Inferior parietal cortex (tissue), 1 donor: ENCODE data around the gene BCL2L1.
"Not testable (repeated sequence)": the region's sequence is repeated elsewhere in the genome, so short reads cannot be mapped to it uniquely, and the experiment has no call there.

Experiments used
- DNase-seq: peaks from one replicate; pipeline ENCODE4 v3.0.0-alpha.2; 2016; ENCODE audit errors: extremely low spot score

Gene BCL2L1

DNA sequence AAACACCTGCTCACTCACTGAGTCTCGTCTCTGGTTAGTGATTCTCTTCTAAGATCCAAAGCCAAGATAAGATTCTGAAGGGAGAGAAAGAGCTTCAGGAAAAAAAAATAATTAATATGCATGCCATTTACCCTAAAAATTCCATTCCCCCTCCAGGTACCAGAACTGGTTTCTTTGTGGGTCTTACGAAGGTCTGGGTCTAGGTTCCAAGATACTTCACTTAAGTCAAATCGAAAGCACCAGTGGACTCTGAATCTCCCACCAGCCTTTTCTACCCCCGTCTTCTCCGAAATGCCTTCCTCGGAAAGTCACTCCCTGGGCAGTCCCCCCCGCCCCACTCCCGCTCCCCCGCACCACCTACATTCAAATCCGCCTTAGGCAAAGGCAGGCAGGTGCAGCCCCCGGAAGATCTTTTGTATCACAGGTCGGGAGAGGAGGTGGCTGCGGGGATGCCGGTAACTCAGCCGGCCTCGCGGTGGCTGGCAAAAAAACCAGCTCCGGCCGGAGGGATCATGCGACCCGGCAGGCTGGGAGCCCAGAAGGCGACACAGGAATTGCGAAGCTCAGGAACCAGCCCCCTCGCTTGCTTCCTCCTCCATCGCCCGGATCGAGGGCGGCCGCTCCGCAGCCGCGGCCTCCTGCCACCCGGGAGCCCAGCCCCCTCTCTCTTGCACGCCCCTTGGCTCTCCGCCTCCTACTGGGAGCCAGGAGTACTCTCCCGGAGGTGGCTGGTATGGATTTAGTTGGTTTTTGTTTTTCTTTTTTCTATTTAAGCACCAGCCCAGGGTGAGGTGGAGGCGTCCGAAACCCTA lies at the start of gene BCL2L1:
Gene BCL2L1, minus strand, starts transcription at position 612 of the 812 bp plus-strand sequence. CDS start 650 bp downstream, outside the sequence.
- peak; percentile 85 for DNase-seq

DNA sequence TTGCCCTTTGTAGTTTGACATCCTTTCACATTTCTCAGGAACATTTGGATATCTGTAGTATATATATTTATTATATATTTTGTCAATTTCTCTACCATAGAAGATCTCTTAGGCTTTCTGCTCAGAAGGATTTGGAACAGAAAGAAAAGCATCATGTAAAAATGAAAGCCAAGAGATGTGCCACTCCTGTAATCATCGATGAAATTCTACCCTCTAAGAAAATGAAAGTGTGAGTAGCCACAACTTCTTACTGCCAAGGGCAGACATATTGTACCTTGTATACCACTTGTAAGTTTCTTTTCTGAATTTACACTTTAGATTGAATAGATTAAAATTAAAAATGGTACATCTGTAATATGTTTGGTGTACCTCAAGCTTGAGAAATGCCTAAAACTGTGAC lies 47.6 kb upstream of the BCL2L1 start:
- DNase-seq: no peak

DNA sequence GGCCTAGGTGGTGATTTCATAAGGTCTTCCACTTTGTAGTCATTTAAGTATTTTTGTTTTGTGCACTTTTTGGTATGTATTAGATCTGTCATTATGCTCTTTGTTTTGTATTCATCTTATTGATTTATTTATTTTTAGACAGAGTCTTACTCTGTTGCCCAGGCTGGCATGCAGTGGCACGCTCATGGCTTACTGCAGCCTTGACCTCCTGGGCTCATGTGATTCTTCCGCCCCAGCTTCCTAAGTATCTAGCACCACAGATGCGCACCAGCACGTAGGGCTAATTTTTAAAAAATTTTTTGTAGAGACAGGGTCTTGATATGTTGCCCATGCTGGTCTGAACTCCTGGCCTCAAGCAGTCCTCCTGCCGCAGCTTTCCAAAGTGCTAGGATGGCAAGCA lies 47.0 kb upstream of the BCL2L1 start:
- DNase-seq: no peak

DNA sequence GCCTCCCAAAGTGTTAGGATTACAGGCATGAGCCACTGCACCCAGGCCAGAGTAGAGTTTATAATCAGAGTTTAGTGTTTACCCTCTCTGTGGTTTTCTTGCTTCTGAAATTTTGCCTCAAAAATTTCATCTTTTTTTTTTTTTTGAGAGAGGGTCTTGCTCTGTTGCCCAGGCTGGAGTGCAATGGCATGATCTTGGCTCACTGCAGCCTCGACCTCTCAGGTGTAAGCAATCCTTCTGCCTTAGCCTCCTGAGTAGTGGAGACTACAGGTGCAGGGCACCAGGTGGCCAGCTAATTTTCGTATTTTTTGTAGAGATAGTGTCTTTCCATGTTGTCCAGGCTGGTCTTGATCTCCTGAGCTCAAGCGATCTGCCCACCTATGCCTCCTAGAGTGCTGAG lies 45.1 kb upstream of the BCL2L1 start:
- no peak for DNase-seq

DNA sequence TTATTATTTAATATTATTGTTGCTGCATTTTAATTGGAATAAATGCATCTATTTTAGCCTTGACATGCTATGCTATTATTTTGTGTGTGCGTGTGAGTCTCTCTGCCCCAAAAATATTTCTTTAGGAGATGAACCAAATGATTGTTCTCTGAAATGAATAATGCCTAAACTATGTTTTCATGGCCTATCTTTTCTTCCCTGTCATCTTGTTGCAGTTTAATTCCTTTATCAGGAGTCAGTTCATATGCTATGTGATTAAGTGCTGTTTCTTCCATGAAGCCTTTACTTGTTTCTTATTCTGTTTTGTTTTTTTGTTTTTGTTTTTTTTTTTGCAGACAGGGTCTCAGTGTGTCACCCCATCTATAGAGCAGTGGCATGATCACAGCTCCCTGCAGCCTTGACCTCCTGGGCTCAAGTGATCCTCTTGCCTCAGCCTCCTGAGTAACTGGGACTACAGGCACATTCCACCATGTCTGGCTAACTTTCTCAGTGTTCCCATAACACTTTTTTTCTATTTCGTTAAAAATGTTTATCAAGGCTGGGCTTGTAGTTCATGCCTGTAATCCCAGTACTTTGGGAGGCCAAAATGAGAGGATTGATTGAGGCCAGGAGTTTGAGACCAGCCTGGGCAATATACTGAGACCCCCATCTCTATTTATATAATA lies 42.1 kb upstream of the BCL2L1 start:
- no peak for DNase-seq

DNA sequence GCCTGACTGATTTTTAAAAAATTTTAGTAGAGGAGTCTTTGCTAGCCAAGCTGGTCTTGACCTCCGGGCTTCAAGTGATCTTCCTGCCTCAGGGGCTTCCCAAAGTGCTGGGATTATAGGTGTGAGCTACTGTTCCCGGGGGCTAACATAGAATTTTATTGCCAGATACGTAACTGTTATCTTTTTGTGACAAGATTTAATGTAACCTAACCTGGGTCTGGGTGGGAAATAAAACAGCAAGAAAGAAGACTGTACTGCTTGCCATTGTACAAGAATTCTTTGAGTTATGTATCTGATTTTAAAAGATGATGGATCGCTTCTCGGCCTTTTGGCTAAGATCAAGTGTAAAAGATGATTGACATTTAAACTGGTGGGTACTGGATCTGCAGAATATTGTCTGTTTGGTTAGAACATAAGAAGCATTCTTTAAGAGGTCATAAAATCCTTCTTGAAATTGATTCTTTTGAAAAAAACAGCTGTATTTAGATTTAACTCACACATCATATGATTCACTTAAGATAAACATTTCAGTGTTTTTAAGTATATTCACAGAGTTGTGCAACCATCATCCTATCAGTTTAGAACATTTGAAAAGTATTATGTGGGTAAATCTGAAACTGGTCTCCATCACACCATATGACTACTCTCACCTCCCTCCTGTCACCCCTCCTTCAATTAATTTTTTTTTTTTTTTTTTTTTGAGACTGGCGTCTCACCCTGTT lies 38.0 kb upstream of the BCL2L1 start:
- no peak for DNase-seq

DNA sequence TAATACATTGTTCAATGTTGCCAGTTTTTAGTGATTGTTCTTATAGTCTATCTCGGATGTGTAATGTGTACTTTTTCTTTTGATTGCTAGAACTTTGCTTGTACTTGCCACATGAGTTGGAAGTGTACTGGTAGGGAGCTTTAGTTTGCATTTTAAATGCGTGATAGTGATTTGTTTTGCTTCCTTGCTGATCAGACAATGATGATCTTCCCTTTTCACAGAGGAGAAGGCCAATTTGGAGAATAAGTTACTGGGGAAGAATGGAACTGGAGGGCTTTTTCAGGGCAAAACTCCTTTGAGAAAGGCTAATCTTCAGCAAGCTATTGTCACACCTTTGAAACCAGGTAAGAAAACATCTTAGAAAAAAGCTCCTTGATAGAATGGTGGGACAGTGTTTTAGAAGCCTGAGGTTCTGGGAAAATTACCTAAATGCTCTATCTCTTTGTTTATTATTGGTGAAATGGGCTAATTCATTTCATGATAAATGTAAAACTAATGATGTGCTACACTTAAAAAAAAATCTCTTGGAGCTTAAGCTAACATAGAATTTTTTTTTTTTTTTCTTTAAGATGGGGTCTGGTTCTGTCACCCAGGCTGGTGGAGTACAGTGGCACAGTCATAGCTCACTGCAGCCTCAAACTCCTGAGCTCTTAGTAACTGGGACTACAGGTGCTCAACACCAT lies 37.3 kb upstream of the BCL2L1 start:
- no peak for DNase-seq

DNA sequence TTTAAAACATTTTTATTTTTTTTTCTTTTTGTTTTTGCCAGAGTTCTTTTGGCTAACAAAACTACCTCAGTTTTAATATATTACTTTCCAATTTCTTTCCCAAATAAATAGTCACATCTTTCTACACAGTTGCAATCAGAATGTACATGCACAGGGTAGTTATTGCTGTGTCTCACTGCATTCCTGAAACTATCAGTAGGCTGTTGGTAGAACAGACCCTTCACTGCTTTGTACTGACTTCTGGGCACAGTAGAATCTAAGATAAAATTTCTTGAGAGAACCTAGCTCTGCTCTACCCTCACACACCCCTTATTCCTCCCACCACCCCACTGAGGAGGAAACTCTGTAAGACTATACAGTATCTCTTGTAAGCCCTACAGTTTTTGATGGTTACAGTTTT lies 36.3 kb upstream of the BCL2L1 start:
- DNase-seq: no peak

DNA sequence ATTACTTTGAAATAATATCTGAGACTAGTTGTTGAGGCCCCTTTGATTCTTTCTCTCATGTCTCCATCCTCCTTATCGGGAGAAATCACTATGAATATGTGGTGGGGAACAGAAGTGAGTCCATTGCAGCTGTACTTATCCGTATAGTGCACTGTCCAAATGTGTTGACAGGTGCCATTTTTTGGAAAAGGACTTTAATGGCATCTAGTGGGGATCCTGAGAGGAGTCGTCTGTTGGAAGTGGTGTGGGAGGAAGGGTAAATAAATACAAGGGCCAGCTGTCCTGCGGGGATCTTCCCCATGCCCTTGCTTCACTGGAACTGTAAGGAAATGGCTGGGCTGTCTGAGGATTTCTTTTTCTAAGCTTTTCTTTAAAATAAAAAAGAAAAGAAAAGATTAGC lies 35.9 kb upstream of the BCL2L1 start:
- no peak for DNase-seq

DNA sequence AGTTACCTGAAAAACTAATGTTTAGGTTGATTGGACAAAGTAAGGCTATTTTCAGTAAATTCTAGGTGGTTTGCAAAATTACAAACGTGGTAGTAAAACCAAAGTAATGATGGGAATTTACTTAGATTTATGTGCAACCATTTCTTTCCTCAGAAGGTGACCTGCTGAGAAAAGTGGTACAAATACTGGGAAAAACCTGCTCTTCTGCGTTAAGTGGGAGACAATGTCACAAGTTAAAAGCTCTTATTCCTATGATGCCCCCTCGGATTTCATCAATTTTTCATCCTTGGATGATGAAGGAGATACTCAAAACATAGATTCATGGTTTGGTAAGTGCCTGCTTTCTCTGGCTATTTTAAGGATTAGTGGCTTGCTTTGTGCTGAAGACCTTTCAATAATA lies 34.6 kb upstream of the BCL2L1 start:
- DNase-seq: no peak

DNA sequence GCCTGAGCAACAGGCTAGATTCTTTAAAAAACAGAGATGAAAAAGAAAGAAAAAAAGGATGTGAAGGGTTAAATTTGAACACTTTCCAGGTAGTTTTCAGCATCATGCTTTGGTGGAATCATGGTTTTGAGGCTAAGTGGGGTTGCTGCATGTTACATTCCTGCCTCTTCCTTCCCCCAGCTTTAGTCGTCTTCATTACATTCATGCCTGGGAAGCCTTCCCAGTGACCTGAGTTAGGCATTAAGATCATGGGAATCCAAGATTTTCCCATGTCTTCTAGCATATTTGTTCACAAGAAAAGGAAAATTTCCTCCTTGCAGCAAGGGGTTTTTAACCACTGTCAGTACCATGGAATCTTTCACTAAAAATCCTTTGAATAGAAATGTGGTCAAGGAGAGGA lies 28.5 kb upstream of the BCL2L1 start:
- DNase-seq: no peak

DNA sequence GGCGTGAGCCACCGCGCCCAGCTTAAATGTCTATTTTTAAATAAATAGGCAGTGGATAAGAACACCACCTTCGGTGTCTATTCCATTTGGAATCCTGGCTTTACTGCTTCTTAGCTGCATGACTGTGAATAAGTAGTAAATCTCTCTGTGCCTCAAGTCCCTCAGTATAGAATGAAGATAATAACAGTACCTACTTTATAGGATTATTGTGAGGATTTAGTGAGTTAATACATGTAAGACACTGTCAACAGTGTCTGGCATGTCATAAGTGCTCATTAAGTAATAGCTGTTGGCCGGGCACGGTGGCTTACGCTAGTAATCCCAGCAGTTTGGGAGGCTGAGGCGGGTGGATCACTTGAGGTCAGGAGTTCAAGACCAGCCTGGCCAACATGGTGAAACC lies 26.6 kb upstream of the BCL2L1 start:
- no peak for DNase-seq

DNA sequence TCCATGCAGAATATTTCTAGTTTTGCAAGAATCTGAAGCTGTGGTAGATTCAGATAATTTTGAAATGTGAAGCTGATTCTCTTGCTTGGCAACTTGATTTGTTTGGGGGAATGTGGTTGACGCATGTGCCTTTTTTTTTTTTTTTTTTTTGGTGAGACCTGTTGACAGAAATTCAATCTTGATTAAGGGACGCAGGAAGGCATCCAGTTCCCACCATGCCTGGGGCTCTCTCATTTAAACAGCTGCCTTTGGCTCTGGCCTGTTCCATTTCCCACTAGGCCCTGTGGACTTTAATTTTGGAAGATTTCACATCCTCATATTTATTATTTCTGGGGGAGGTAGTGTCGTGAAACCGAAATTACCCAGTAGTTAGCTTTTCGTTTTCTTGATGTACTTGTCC lies 25.0 kb upstream of the BCL2L1 start:
- no peak for DNase-seq

DNA sequence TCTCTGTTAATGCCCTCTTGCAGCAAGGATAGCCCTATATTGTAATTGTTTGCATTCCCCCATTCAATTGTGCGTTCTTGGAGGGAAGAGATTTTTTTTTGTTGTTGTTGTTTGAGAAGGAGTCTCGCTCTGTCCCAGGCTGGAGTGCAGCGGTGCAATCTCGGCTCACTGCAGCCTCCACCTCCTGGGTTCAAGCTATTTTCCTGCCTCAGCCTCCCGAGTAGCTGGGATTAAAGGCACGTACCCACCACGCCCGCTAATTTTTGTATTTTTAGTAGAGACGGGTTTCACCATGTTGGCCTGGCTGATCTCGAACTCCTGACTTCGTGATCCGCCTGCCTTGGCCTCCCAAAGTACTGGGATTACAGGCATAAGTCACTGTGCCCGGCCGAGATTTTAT lies 24.4 kb upstream of the BCL2L1 start:
- not testable (repeated sequence) for DNase-seq

DNA sequence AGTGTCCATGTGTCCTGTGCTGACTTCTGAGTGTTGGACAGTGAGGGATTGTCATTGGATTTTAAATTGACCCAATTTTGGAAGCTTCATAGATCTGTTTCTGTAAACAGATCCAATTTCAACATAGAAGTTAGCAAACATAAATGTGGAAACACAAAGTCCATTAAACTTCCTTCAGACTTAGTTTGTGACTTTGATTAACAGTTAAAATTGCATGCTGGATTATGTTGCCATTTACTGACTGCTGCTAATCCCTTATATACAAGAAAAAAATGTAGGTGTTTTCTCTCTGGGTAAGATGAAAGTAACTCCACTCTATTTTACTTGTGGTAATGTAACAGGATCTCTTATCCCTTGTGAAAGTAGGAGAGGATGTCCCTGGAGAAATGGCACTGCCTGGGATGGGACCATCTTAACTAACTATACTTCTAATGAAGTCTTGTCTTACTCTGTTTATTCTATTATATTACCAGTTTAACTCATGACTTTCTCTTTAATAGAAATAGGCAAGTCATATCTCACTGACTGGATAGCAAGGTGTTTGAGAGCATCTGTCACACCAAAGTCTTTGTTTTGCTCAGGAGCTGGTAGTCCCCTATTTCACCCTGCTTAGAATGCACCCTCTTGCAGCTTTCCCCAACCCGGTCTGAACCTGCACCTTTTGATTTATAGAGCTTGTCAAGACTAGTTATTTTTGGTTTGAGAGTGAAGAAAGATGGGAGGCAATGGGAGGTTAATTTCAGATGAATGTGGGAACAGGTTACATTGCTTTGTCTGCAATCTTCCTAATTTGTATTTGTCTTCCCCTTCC lies 23.6 kb upstream of the BCL2L1 start:
- no peak for DNase-seq

DNA sequence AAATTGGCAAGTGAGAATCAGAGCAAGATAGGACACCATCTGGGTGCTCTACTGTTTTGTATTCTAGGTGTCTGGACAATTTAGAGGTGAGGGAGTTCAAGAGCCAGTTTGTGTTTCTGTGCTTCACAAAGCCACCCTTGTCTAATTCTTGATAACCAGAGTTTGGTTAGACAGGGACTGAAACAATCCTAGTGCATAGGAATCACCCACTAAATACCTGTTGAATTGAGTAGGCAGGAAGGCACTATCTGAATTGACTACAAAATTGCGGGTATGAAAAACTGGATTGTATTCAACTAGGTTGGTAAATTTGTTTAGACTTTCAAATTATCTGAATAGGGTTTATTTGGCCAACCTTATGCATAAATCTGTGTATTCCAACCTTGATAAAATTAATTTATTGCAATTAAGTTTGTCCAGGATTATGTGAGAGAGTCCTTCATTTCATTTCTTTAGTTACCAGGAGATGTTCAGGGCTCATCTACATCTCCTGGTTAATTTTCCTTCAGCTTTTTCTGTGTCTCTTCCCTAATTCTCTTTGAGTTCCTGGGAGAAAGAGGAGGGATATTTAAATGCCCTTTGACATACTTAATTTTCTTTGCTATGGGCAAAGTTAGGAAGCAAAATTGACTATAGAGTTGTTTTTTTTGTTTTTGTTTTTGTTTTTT lies 18.1 kb upstream of the BCL2L1 start:
- no peak for DNase-seq

DNA sequence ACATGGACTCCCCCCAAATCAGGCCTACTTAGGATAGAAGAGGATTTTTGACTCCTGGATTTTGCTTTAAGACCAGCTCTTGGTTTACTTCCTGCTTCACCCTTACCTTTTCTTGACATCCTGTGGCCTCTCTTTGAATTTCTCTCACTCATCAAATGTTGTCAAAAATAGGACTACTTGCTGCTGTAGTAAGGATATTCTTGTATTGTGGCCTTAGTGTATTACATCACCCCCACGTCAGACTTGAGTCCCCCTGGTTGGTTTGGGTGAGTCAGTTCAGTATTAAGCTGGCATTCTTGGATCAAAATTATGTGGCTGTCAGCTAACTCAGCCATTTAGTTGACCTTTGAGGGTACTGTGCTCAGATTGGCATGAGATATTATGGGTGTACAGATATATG lies 17.5 kb upstream of the BCL2L1 start:
- no peak for DNase-seq

DNA sequence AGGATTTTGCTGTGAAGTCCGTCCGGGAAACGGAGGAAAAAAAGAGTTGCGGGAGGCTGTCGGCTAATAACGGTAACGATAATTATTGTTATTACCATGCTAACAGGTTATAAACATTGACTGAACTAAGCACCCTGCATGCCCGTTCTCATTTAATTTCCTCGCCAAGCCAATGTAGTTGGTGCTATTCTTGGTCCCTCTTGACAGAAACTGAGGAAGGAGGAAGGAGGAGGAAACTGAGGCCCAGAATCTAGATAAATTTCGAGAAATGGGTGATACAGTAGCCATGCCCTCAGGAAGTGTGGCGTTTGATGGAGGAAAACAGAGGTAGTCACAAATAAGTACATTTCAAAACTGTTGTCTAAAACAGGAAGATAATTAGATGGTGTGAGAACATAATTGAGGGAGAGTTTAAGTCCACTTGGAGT lies 16.9 kb upstream of the BCL2L1 start:
- DNase-seq: no peak

DNA sequence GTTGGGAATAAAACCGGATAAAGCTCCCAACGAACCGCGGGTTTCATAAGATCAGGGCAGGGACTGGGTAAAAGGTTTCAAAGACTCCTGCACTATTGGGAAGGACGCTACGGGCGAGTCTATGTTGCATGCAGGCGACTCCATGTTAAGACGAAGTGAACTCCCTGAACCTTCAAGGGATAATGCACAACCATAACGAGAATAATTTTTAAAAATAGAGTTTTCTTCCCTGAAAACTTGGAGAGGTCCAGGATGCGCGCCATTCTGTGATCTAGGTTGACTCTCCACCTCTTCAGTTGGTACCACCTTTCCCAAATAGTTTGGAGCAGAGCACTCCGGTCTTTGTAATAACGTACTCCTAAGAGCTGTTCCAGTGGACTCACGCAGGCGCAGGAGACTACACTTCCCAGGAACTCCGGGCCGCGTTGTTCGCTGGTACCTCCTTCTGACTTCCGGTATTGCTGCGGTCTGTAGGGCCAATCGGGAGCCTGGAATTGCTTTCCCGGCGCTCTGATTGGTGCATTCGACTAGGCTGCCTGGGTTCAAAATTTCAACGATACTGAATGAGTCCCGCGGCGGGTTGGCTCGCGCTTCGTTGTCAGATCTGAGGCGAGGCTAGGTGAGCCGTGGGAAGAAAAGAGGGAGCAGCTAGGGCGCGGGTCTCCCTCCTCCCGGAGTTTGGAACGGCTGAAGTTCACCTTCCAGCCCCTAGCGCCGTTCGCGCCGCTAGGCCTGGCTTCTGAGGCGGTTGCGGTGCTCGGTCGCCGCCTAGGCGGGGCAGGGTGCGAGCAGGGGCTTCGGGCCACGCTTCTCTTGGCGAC lies 16.3 kb upstream of the BCL2L1 start, which contains the start of gene TPX2:
Gene TPX2, plus strand, starts transcription at position 562 of the 821 bp plus-strand sequence. CDS start 18,187 bp downstream, outside the sequence.
- peak; percentile 98 for DNase-seq

DNA sequence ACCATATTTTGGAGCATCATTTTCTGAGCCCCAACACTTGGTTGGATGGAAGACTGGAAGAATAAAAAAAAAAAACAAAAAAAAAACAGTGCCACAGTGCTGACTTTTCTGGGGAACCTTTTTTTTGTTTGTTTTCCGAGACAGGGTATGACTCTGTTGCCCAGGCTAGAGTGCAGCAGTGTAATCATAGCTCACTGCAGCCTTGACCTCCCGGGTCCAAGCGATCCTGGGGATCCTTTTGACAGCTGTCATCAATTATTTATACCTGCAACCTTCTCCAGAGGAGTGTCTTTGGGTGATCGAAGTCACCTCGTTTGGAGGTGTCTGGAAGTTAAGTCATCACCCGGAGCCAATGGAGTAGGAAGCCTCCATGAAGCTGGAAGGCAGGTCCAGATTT lies 8.7 kb upstream of the BCL2L1 start:
- no peak for DNase-seq
